HepG2 (cell line): ENCODE measurements around the gene CARD16. TPM values are rescaled to one million over a fixed set of nuclear protein-coding genes. Genes with fewer than 3 reads are reported as not detected.

ENCODE experiments used
- ATAC-seq: fragments of 200-7000 bp; cut with Tn5 transposase; 3 replicates; pipeline ENCODE4 v1.9.1; 2020; ENCODE audit warnings: mild to moderate bottlenecking, moderate library complexity
- BruUV-seq: library from RNA; stranded (reverse); fragments of 400-500 nt; replicated peaks from 2 replicates; lab custom pipeline; 2021; lab: Mats Ljungman, UMichigan
- CTCF ChIA-PET: fragments of 300-600 bp; formaldehyde crosslinking; extraction: SDS; loops from one replicate; lab custom pipeline; 2021; ENCODE audit warnings: low total read pairs, inconsistent platforms, low intra/inter-chr PET ratio; lab: Yijun Ruan, JAX
- POLR2A ChIA-PET: fragments of 350-600 bp; sonication (Branson Sonifier 250); formaldehyde crosslinking; loops from one replicate; lab custom pipeline; 2020; ENCODE audit warnings: antibody characterized with exemption, inconsistent platforms; lab: Yijun Ruan, JAX
- DNase-seq: peaks from one replicate; pipeline ENCODE4 v3.0.0-alpha.2; 2015; ENCODE audit warnings: low spot score
- FAIRE-seq: peaks from 3 replicates; lab custom pipeline; 2011; peaks lifted over from hg19 to GRCh38; lab: Jason Lieb, UNC
- H2AFZ ChIP-seq: one replicate; pipeline ENCODE4 v1.6.1; 2011; ENCODE audit warnings: low read length, inconsistent platforms
- H3K27ac ChIP-seq: fragments of 300-600 bp; 3 replicates; pipeline ENCODE4 v1.8.0; 2011; ENCODE audit warnings: mixed run types, mild to moderate bottlenecking, mixed read lengths, low read length, inconsistent platforms; ENCODE audit not compliant: insufficient read depth; ENCODE audit errors: extremely low read length
- H3K27me3 ChIP-seq, 2 experiments: fragments of 200-600 bp in 1 of 2; 2 replicates in 1 of 2; 3 replicates in 1 of 2; pipeline versions ENCODE4 v1.6.0 to v1.8.0; 2011; ENCODE audit warnings: low read length in 2 of 2, mild to moderate bottlenecking in 2 of 2, moderate library complexity in 2 of 2, inconsistent platforms in 1 of 2; ENCODE audit not compliant: insufficient read depth in 2 of 2, control insufficient read depth in 1 of 2
- H3K36me3 ChIP-seq, 2 experiments: fragments of 200-600 bp in 1 of 2; replicated peaks in 1 of 2; 2 replicates in 1 of 2; 3 replicates in 1 of 2; pipeline versions ENCODE4 v1.5.1 to v1.8.0; 2011; ENCODE audit warnings: low read length in 2 of 2, inconsistent platforms in 1 of 2; ENCODE audit not compliant: insufficient read depth in 2 of 2, control insufficient read depth in 1 of 2
- H3K4me1 ChIP-seq: 2 replicates; pipeline ENCODE4 v1.5.1; 2012; ENCODE audit warnings: low read length, inconsistent platforms; ENCODE audit not compliant: insufficient read depth
- H3K4me2 ChIP-seq: 2 replicates; pipeline ENCODE4 v1.6.0; 2011; ENCODE audit warnings: low read depth, low read length, inconsistent platforms
- H3K4me3 ChIP-seq, 3 experiments: fragments of 200-600 bp in 1 of 3; sonication (generic), shearing (Covaris generic) in 1 of 3; replicated peaks in 1 of 3; 2 replicates each; pipeline ENCODE4 v1.5.1; 2011 to 2016; ENCODE audit warnings: low read length in 3 of 3, inconsistent platforms in 2 of 3, low read depth in 2 of 3, mild to moderate bottlenecking in 2 of 3, control low read depth in 1 of 3, mixed read lengths in 1 of 3; ENCODE audit not compliant: insufficient read depth in 1 of 3
- H3K79me2 ChIP-seq: one replicate; pipeline ENCODE4 v1.6.1; 2011; ENCODE audit warnings: low read length, inconsistent platforms; ENCODE audit not compliant: insufficient read depth
- H3K9ac ChIP-seq: 2 replicates; pipeline ENCODE4 v1.6.0; 2011; ENCODE audit warnings: mild to moderate bottlenecking, low read depth, low read length, inconsistent platforms; ENCODE audit not compliant: insufficient read depth
- H3K9me3 ChIP-seq: 2 replicates; pipeline ENCODE4 v1.5.1; 2012; ENCODE audit warnings: mild to moderate bottlenecking, low read length
- H4K20me1 ChIP-seq: 2 replicates; pipeline ENCODE4 v1.6.0; 2011; ENCODE audit warnings: inconsistent platforms, mild to moderate bottlenecking, low read length, moderate library complexity; ENCODE audit not compliant: insufficient read depth
- ATRX ChIP-seq: sonication (generic); formaldehyde crosslinking; IDR thresholded peaks from 2 replicates; pipeline ENCODE4 v1.4.0; 2020; ENCODE audit warnings: missing genetic modification reagents, borderline replicate concordance
- CEBPB ChIP-seq: IDR thresholded peaks from 2 replicates; pipeline ENCODE4 v1.6.1; 2011; ENCODE audit warnings: low read depth, low read length, improper control_type of control experiment, borderline replicate concordance
- FOXP1 ChIP-seq, 2 experiments: fragments of 450-650 bp in 1 of 2; IDR thresholded peaks; 2 replicates each; pipeline ENCODE4 v1.6.1; 2017 to 2018; ENCODE audit warnings: antibody characterized with exemption in 1 of 2
- KLF9 ChIP-seq: IDR thresholded peaks from 2 replicates; pipeline ENCODE4 v1.6.1; 2016; ENCODE audit warnings: low read depth
- MAFK ChIP-seq, 2 experiments: IDR thresholded peaks in 1 of 2; conservative IDR thresholded peaks in 1 of 2; 2 replicates each; pipeline ENCODE4 v1.6.1; 2011; ENCODE audit warnings: improper control_type of control experiment in 2 of 2, low read length in 2 of 2
- SAFB2 ChIP-seq: sonication (generic); formaldehyde crosslinking; IDR thresholded peaks from 2 replicates; pipeline ENCODE4 v1.5.1; 2020; ENCODE audit warnings: missing genetic modification reagents, low read depth, mild to moderate bottlenecking, borderline replicate concordance
- SSRP1 ChIP-seq: IDR thresholded peaks from 2 replicates; pipeline ENCODE4 v1.6.1; 2016; ENCODE audit warnings: control low read depth
- ZKSCAN8 ChIP-seq: IDR thresholded peaks from 2 replicates; pipeline ENCODE4 v1.6.1; 2016; ENCODE audit warnings: borderline replicate concordance, missing genetic modification reagents, missing compliant biosample characterization
- ZNF430 ChIP-seq: sonication (generic); formaldehyde crosslinking; IDR thresholded peaks from 2 replicates; pipeline ENCODE4 v1.9.0; 2021; ENCODE audit warnings: mild to moderate bottlenecking, missing genetic modification reagents
- ZNF577 ChIP-seq: sonication (generic); formaldehyde crosslinking; IDR thresholded peaks from 2 replicates; pipeline ENCODE4 v1.4.0; 2020; ENCODE audit warnings: mild to moderate bottlenecking, low read depth, missing genetic modification reagents, borderline replicate concordance
- WGBS: methylation state at CpG from one replicate; pipeline ENCODE4 v1.1.6; 2017; ENCODE audit warnings: low lambda C conversion rate; 5-methylcytosine and 5-hydroxymethylcytosine counted together
- in situ Hi-C: cut with HindIII; loops from 2 replicates; pipeline ENCODE4 v1.10.0; 2017; ENCODE audit warnings: low pct_unique_long_range_greater_than_20kb; ENCODE audit not compliant: extremely low pct_ligation_motif_present
- intact Hi-C: fragments of 100-400 bp; cut with micrococcal nuclease; formaldehyde crosslinking; loops from one replicate; pipeline ENCODE4 v1.10.0; 2022; ENCODE audit not compliant: unreplicated experiment
- polyA plus RNA-seq, 8 experiments: library from polyadenylated mRNA; depleted of rRNA in 3 of 8; stranded (reverse) in 7 of 8; unstranded in 1 of 8; fragments of >200 nt; fragmentation: Illumina TruSeq in 4 of 8; extraction: Trizol in 4 of 8; gene quantifications; 2 replicates each; pipeline versions ENCODE4 v1.2.1 to v1.2.3, GENCODE V29; 2011 to 2016; ENCODE audit warnings: low read depth in 4 of 8, missing spikeins in 1 of 8, mixed read lengths in 1 of 8; ENCODE audit not compliant: insufficient read depth in 1 of 8
- total RNA-seq, 5 experiments: library from RNA; depleted of rRNA; stranded (reverse); fragments of >200 nt; fragmentation: Illumina TruSeq; extraction: Trizol; gene quantifications; 2 replicates each; pipeline ENCODE4 v1.2.3, GENCODE V29; 2016; ENCODE audit warnings: low read depth in 1 of 5
- TF ChIP-seq, protein P1 (sequence below): IDR thresholded peaks from 2 replicates; pipeline ENCODE4 v1.6.1; 2016; ENCODE audit warnings: low read depth, missing genetic modification reagents, missing compliant biosample characterization

CARD16 gene
- total and polyA plus RNA-seq, 2 of the 13 experiments (the other 11 are each of a cell fraction or from before 2014, with no cell fraction given): 0.34 TPM; not detected in 1

DNA sequence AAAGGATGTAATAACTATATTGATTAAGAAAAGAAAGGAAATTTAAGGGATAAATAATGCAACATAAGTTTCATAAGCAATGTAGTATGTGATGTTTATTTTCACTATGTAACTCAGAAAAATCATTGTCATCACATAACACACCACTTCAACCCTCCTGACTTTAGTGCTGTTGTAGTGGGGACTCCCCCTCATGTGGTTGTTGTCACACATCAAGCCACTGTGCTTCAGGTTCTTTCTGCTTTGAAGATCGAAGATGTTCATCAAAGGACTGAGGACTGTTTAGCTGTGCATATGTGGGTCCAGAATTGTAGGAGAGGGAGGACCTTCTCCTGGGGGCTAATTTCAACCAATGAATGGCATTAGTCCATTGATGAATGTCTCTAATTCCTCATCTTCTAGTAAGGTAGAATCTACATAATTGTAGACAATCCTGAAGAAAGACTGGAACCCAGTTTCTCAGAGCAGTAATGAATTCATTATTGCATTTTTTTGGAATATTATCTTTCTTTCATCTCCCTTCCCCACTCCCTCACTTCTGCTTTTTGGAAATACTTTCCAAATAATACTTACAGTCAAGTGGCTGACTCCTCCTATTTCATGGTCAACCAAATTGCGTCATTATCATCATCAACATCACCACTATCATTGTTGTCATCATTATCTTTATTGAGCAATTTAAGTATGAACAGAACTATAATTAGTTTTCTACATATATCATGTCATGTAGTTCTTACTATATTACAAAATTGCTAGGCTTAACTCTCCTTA, 9.8 kb upstream of the CARD16 start:
- Histone ChIP-seq H3K9me3 (no peaks in the 10 kb centered on the region), H3K36me3 (no peaks in the 10 kb centered on the region), H3K4me2 (no peak overlapping the region), H3K9ac (no peak overlapping the region), H3K79me2 (no peaks in the 10 kb centered on the region), H2AFZ (no peak overlapping the region), H3K27ac (no peak overlapping the region), H3K4me1 (peaks cover 58% of the 10 kb centered on the region), H3K4me3 (no peak overlapping the region), H3K27me3 (no peaks in the 10 kb centered on the region), H4K20me1 (no peaks in the 10 kb centered on the region)
- ATAC-seq (no peak), DNase-seq (no peak), FAIRE-seq (no peak)
- intact Hi-C loops (no loop called here), in situ Hi-C loops (no loop called here)
- 0 out of 2 replicates have a peak, but pooled peaks have one; percentile 9 for TF ChIP-seq CEBPB
- TF ChIP-seq ZNF430 (CRISPR knock-in tag): no peak
- BruUV-seq: no TSS peak
- ChIA-PET POLR2A (no interaction called here), CTCF (no interaction called here)
- WGBS: 67% methylated on average over 2 of the region's 2 CpGs

DNA sequence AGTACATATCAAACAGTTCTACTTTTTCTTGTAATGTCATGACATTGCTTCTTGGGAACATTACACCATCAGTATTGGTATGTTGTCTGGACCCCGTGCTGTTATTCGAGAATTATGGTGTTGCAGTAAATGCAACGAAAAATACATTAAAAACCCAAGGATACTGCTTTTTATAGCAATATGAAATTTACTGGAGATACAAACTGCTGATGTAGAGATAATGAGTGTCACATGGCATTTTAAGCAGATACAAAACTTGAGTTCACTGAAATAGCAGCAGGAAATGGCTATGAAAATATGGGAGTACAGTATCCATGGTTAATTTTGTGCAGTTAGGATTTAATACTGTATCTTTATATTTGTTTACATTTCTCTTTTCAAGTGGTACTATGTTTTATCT, 7.4 kb upstream of the CARD16 start:
- POLR2A ChIA-PET: no interaction called here
- 82% methylated on average over 3 of the region's 3 CpGs for WGBS
- H3K4me1 ChIP-seq: peaks cover 68% of the 10 kb centered on the region
- no TSS peak for BruUV-seq
- intact Hi-C loops (no loop called here), in situ Hi-C loops (no loop called here)
- no peaks in the 10 kb centered on the region for H4K20me1 ChIP-seq
- H3K4me3 ChIP-seq: no peak overlapping the region
- H3K36me3 ChIP-seq: no peaks in the 10 kb centered on the region
- H3K27me3 ChIP-seq: no peaks in the 10 kb centered on the region
- no peaks in the 10 kb centered on the region for H3K79me2 ChIP-seq
- ATAC-seq: no peak
- no peak overlapping the region for H2AFZ ChIP-seq
- H3K4me2 ChIP-seq: no peak overlapping the region
- no peaks in the 10 kb centered on the region for H3K9me3 ChIP-seq
- H3K9ac ChIP-seq: no peak overlapping the region
- H3K27ac ChIP-seq: peak overlapping the region; percentile 62
- no peak for DNase-seq
- CTCF ChIA-PET: no interaction called here
- FAIRE-seq: no peak
- TF ChIP-seq SSRP1 (CRISPR knock-in tag) (no peak), ZKSCAN8 (no peak), MAFK (conservative IDR thresholded peaks at IDR 0.05 in 1 of 2, IDR thresholded peaks at IDR 0.05 in 1 of 2; ENCODE audit: low read length in 2 of 2) (peak; percentile 13 to 58; a peak in 2 of 4 replicates), ZNF577 (CRISPR knock-in tag) (no peak), FOXP1 (IDR thresholded peaks at IDR 0.05) (no peak), FOXP1 (CRISPR knock-in tag; IDR thresholded peaks at IDR 0.05) (no peak), ATRX (CRISPR knock-in tag) (no peak), SAFB2 (CRISPR knock-in tag) (no peak), KLF9 (CRISPR knock-in tag) (no peak)
- TF ChIP-seq, protein P1, sequence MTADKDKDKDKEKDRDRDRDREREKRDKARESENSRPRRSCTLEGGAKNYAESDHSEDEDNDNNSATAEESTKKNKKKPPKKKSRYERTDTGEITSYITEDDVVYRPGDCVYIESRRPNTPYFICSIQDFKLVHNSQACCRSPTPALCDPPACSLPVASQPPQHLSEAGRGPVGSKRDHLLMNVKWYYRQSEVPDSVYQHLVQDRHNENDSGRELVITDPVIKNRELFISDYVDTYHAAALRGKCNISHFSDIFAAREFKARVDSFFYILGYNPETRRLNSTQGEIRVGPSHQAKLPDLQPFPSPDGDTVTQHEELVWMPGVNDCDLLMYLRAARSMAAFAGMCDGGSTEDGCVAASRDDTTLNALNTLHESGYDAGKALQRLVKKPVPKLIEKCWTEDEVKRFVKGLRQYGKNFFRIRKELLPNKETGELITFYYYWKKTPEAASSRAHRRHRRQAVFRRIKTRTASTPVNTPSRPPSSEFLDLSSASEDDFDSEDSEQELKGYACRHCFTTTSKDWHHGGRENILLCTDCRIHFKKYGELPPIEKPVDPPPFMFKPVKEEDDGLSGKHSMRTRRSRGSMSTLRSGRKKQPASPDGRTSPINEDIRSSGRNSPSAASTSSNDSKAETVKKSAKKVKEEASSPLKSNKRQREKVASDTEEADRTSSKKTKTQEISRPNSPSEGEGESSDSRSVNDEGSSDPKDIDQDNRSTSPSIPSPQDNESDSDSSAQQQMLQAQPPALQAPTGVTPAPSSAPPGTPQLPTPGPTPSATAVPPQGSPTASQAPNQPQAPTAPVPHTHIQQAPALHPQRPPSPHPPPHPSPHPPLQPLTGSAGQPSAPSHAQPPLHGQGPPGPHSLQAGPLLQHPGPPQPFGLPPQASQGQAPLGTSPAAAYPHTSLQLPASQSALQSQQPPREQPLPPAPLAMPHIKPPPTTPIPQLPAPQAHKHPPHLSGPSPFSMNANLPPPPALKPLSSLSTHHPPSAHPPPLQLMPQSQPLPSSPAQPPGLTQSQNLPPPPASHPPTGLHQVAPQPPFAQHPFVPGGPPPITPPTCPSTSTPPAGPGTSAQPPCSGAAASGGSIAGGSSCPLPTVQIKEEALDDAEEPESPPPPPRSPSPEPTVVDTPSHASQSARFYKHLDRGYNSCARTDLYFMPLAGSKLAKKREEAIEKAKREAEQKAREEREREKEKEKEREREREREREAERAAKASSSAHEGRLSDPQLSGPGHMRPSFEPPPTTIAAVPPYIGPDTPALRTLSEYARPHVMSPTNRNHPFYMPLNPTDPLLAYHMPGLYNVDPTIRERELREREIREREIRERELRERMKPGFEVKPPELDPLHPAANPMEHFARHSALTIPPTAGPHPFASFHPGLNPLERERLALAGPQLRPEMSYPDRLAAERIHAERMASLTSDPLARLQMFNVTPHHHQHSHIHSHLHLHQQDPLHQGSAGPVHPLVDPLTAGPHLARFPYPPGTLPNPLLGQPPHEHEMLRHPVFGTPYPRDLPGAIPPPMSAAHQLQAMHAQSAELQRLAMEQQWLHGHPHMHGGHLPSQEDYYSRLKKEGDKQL (CRISPR knock-in tag): no peak
